ENCODE data around the gene PPP2R2C.

The PPP2R2C gene

GRCh38 chr4:6410068-6410467 lies 62.3 kb downstream of the PPP2R2C start:
- H3K4me3 ChIP-seq (ENCODE audit: control insufficient read depth, low read depth, low read length): no peak overlapping the region
- DNase-seq (ENCODE audit: low read depth): no peak
- TF ChIP-seq, protein P1, sequence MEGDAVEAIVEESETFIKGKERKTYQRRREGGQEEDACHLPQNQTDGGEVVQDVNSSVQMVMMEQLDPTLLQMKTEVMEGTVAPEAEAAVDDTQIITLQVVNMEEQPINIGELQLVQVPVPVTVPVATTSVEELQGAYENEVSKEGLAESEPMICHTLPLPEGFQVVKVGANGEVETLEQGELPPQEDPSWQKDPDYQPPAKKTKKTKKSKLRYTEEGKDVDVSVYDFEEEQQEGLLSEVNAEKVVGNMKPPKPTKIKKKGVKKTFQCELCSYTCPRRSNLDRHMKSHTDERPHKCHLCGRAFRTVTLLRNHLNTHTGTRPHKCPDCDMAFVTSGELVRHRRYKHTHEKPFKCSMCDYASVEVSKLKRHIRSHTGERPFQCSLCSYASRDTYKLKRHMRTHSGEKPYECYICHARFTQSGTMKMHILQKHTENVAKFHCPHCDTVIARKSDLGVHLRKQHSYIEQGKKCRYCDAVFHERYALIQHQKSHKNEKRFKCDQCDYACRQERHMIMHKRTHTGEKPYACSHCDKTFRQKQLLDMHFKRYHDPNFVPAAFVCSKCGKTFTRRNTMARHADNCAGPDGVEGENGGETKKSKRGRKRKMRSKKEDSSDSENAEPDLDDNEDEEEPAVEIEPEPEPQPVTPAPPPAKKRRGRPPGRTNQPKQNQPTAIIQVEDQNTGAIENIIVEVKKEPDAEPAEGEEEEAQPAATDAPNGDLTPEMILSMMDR (IDR thresholded peaks at IDR 0.05; ENCODE audit: control insufficient read depth, insufficient read depth, low read depth, low read length, missing control alignments): no peak

- TF ChIP-seq, protein P1 (IDR thresholded peaks at IDR 0.05; ENCODE audit: control insufficient read depth, insufficient read depth, low read depth, low read length, missing control alignments): no peak
- no peak overlapping the region for H3K4me3 ChIP-seq (ENCODE audit: control insufficient read depth, low read depth, low read length)
- DNase-seq (ENCODE audit: low read depth): no peak
These were observed 63.0 kb downstream of the PPP2R2C start for GRCh38 chr4:6409381-6409780.

DNA sequence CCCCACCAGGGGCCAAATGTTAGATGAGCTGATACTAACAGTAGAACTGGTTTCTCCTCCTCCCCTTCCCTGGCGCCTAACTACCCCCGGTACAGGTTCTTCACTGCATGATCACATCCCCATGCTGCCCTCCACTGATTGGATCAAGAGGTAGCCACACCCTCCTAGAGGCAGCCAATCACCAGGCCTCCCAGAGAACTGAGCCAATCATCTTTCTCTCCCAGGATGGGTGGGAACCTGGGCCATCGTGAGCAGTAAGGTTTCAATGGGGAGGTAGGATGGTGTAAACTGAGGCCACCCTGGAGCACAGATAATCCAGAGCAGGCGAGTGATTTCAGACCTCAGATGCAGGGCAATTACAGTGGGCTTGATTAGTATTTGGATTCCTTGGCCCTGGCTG lies 64.2 kb downstream of the PPP2R2C start:
- DNase-seq (ENCODE audit: low read depth): no peak
- TF ChIP-seq, protein P1 (IDR thresholded peaks at IDR 0.05; ENCODE audit: control insufficient read depth, insufficient read depth, low read depth, low read length, missing control alignments): no peak
- no peak overlapping the region for H3K4me3 ChIP-seq (ENCODE audit: control insufficient read depth, low read depth, low read length)

- H3K4me3 ChIP-seq (ENCODE audit: control insufficient read depth, low read depth, low read length): no peak overlapping the region
- DNase-seq (ENCODE audit: low read depth): no peak
- TF ChIP-seq, protein P1 (IDR thresholded peaks at IDR 0.05; ENCODE audit: control insufficient read depth, insufficient read depth, low read depth, low read length, missing control alignments): no peak
These were observed 67.1 kb downstream of the PPP2R2C start for GRCh38 chr4:6405397-6405706.

DNA sequence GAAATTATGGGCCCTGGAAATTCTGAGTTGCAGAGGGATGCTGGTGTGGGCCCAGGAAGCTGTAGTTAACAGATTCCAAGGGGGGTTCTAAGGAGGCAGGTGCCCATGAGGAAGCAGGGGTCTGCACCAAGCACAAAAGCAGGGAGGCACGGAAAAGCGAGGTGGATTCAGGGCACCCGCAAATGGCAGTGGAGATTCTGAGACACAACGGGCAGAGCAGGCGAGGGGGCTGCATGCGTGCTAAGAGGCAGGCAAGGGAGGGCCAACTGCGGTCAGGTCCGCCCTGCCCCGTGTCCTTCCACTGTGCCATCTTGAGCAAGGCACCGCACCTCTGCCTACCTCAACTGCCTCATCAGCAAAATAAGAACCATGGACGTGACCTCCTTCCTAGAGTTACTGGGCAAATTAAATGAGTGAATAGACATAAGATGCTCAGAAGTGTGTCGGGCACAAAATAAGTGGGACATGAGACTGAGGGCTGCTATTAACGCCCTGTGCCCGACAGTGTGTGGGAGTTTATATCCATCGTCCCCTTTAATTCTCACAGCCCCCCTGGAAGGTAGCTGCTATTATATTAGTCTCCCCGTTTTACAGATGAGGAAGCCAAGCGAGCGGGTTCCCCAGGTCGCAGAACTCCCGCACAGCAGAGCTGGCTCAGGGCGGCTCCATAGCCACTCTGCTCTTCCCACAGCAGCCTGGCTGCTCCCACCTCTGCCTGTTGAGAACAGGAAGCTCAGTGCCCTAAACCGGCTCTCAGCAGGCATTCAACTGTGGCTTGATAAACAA lies 67.6 kb downstream of the PPP2R2C start:
- DNase-seq (ENCODE audit: low read depth): no peak
- H3K4me3 ChIP-seq (ENCODE audit: control insufficient read depth, low read depth, low read length): no peak overlapping the region
- TF ChIP-seq, protein P1 (IDR thresholded peaks at IDR 0.05; ENCODE audit: control insufficient read depth, insufficient read depth, low read depth, low read length, missing control alignments): no peak

DNA sequence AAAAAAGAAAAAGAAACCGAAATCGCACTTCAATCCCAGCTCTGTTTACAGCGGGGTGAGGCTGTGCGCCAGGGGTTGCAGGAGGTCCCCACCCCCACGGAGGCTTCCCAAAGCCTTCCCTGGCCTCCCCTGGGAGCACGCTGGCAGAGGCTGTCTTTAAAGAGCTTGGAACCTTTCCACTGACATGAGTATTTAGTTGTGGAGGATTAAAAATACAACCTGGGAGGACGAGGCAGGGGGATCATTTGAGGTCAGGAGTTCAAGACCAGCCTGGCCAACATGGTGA lies 69.1 kb downstream of the PPP2R2C start:
- TF ChIP-seq, protein P1 (IDR thresholded peaks at IDR 0.05; ENCODE audit: control insufficient read depth, insufficient read depth, low read depth, low read length, missing control alignments): no peak
- DNase-seq (ENCODE audit: low read depth): no peak
- H3K4me3 ChIP-seq (ENCODE audit: control insufficient read depth, low read depth, low read length): no peak overlapping the region
